ENCODE measurements around the gene DMXL1. TPM values are rescaled to one million over a fixed set of nuclear protein-coding genes. Genes with fewer than 3 reads are reported as not detected.

The DMXL1 gene
- total RNA-seq = 32.0 and 45.9 TPM in 2 replicates

GRCh38 chr5:119070828-119071560 is at the start of gene DMXL1:
Gene DMXL1, plus strand, starts transcription at chr5:119071087. Its CDS starts 483 bp downstream, at chr5:119071570.

Other genes with a start within 250 kb of the DMXL1 start
- 5.0 and 9.3 TPM in 2 replicates for gene DTWD2, start 82.5 kb upstream of the DMXL1 start, total RNA-seq